GM12891 (cell line): ENCODE data around the gene SDCCAG8.

Source experiments
- PAX5 ChIP-seq: IDR thresholded peaks from 2 replicates; pipeline ENCODE4 v1.6.1; 2011; ENCODE audit warnings: low read length, moderate library complexity, mild to moderate bottlenecking; ENCODE audit not compliant: insufficient read depth, severe bottlenecking
- POLR2A ChIP-seq: IDR thresholded peaks from 2 replicates; pipeline ENCODE4 v1.6.1; 2011; ENCODE audit warnings: low read depth, low read length, control low read depth
- POLR2AphosphoS5 ChIP-seq: IDR thresholded peaks from 2 replicates; pipeline ENCODE4 v1.6.1; 2011; ENCODE audit warnings: low read depth, low read length, control low read depth
- POU2F2 ChIP-seq: IDR thresholded peaks from 2 replicates; pipeline ENCODE4 v1.6.1; 2011; ENCODE audit warnings: low read depth, mild to moderate bottlenecking, control low read depth, low read length, moderate library complexity
- SPI1 ChIP-seq: IDR thresholded peaks from 2 replicates; pipeline ENCODE4 v1.6.1; 2011; ENCODE audit warnings: low read depth, low read length, control low read depth
- TAF1 ChIP-seq: IDR thresholded peaks from 2 replicates; pipeline ENCODE4 v1.6.1; 2011; ENCODE audit warnings: low read depth, low read length, control low read depth

- no peak for TF ChIP-seq POLR2A
- no peak for TF ChIP-seq TAF1
- TF ChIP-seq POLR2AphosphoS5 = no peak
- TF ChIP-seq PAX5 = no peak
- TF ChIP-seq POU2F2 = no peak
- no peak for TF ChIP-seq SPI1
Measured at GRCh38 chr1:243548516-243548915, 292.7 kb downstream of the SDCCAG8 start.
